Parathyroid adenoma (tissue), 2 donors: ENCODE measurements around the gene CTDP1.

Experiments used
- H2AFZ ChIP-seq: fragments of 300-600 bp; sonication (generic); one replicate; pipeline ENCODE4 v1.7.0; 2017; ENCODE audit warnings: antibody characterized with exemption, mild to moderate bottlenecking
- H3K27ac ChIP-seq: fragments of 300-600 bp; sonication (generic); one replicate; pipeline ENCODE4 v1.7.0; 2017
- H3K27me3 ChIP-seq: fragments of 300-600 bp; sonication (generic); one replicate; pipeline ENCODE4 v1.7.0; 2017; ENCODE audit warnings: low read length; ENCODE audit not compliant: control insufficient read depth, insufficient read depth
- H3K36me3 ChIP-seq: fragments of 300-600 bp; sonication (generic); one replicate; pipeline ENCODE4 v1.7.0; 2017; ENCODE audit warnings: low read length; ENCODE audit not compliant: control insufficient read depth, insufficient read depth
- H3K4me1 ChIP-seq: fragments of 300-600 bp; sonication (generic); one replicate; pipeline ENCODE4 v1.7.0; 2017; ENCODE audit warnings: control low read depth
- H3K4me2 ChIP-seq: fragments of 300-600 bp; sonication (generic); one replicate; pipeline ENCODE4 v1.7.0; 2017; ENCODE audit warnings: low read length
- H3K4me3 ChIP-seq: fragments of 300-600 bp; sonication (generic); one replicate; pipeline ENCODE4 v1.7.0; 2017; ENCODE audit warnings: low read depth, low read length
- H3K79me2 ChIP-seq: fragments of 300-600 bp; sonication (generic); one replicate; pipeline ENCODE4 v1.7.0; 2017; ENCODE audit warnings: control low read depth
- H3K9ac ChIP-seq: fragments of 300-600 bp; sonication (generic); one replicate; pipeline ENCODE4 v1.7.0; 2017; ENCODE audit warnings: mild to moderate bottlenecking
- H3K9me3 ChIP-seq: fragments of 300-600 bp; sonication (generic); one replicate; pipeline ENCODE4 v1.7.0; 2017; ENCODE audit warnings: low read length; ENCODE audit not compliant: control insufficient read depth
- TF ChIP-seq, protein P1 (sequence below): fragments of 300-600 bp; sonication (generic); IDR thresholded peaks from one replicate; pipeline ENCODE4 v1.7.0; 2017; ENCODE audit warnings: antibody characterized with exemption, mild to moderate bottlenecking
- donor health status: primary hyperparathyroidism.

CTDP1 gene

DNA sequence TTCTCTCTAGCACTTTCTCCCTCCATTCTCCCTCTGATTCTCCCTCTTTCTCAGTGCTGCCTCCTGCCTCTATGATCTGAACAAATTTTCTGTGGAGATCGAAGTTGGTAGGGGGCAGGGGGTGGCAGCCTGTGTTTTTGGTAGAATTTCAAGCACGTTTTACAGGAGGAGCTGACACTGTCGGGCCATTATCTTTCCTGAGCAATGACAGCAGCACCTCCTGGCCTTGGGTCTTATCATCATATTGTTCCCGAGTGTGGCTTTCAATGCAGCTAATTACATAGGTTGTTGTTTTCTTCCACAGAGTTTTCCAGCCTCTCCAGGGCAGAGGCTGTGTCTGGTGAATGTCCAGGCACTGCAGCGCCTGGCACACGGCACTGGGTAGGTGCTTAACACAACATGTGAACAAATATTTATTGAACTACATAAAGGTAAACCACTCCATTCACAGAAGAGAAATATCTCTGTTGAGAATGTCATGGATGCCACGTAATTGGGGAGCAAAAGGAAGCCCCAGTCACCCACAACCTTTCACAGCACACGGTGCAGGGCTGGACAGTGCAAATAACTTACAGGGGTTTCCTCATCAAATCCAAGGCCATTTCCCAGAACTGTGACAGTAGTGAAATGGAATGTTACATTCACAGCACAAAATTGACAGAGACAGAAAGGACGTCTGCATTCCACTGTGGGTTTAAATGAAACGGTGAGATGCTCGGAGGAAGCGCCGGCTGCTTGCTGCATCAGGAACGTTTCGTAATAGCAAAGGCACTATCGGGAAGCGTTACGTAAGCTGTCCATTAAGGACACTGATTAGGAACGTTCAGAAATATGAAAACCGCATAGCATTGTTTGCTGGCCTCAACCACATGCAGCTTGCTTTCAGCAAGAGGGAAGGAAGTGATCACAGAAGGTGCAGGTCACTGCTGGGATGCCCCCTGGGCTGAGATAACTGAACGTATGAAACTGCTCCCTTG, 111.7 kb downstream of the CTDP1 start:
- Histone ChIP-seq H3K4me3 (no peak overlapping the region), H3K79me2 (no peaks in the 10 kb centered on the region), H2AFZ (no peak overlapping the region), H3K4me2 (no peak overlapping the region), H3K9ac (no peak overlapping the region), H3K4me1 (no peaks in the 10 kb centered on the region), H3K27ac (no peak overlapping the region), H3K27me3 (no peaks in the 10 kb centered on the region), H3K36me3 (no peaks in the 10 kb centered on the region), H3K9me3 (no peaks in the 10 kb centered on the region)
- TF ChIP-seq, protein P1, sequence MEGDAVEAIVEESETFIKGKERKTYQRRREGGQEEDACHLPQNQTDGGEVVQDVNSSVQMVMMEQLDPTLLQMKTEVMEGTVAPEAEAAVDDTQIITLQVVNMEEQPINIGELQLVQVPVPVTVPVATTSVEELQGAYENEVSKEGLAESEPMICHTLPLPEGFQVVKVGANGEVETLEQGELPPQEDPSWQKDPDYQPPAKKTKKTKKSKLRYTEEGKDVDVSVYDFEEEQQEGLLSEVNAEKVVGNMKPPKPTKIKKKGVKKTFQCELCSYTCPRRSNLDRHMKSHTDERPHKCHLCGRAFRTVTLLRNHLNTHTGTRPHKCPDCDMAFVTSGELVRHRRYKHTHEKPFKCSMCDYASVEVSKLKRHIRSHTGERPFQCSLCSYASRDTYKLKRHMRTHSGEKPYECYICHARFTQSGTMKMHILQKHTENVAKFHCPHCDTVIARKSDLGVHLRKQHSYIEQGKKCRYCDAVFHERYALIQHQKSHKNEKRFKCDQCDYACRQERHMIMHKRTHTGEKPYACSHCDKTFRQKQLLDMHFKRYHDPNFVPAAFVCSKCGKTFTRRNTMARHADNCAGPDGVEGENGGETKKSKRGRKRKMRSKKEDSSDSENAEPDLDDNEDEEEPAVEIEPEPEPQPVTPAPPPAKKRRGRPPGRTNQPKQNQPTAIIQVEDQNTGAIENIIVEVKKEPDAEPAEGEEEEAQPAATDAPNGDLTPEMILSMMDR, result no peak

DNA sequence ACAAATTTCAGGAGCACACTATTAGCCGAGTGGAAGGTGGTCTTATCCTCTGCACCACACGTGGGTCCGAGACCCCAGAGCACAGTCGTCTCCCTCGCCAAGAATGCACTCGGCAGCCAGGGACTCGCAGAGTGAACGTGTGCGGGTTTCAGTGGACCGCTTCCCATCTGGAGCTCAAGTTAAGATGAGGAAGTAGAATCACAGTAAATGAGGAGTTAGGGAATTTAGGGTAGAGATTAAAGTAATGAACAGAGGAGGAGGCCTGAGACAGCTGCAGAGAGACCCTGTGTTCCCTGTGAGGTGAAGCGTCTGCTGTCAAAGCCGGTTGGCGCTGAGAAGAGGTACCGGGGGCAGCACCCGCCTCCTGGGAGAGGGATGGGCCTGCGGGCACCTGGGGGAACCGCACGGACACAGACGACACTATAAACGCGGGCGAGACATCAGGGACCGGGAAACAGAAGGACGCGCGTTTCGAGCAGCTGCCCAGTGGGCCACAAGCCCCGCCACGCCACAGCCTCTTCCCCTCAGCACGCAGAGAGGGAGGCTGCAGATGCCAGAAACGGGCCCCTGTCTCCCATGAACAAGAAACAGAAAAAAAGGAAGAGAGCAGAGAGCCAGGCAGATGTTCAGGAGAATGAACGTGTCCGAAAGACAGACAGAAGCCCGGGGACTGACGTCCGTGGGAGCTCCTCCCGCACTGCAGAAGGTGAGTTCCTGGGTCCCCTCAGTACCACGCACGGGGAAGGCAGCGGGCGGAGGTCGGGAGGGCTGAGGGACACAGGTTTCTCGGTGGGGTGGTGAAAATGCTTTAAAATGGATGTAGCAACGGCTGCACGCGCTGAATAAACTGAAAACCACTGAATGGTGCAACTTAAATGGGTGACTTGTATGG, 112.7 kb downstream of the CTDP1 start:
- H3K4me1 ChIP-seq, result no peaks in the 10 kb centered on the region
- no peaks in the 10 kb centered on the region for H3K9me3 ChIP-seq
- H3K27ac ChIP-seq, result no peak overlapping the region
- no peaks in the 10 kb centered on the region for H3K79me2 ChIP-seq
- TF ChIP-seq, protein P1, result no peak
- no peak overlapping the region for H3K4me3 ChIP-seq
- no peak overlapping the region for H3K9ac ChIP-seq
- no peak overlapping the region for H3K4me2 ChIP-seq
- H3K27me3 ChIP-seq, result no peaks in the 10 kb centered on the region
- no peak overlapping the region for H2AFZ ChIP-seq
- H3K36me3 ChIP-seq, result no peaks in the 10 kb centered on the region

GRCh38 chr18:79792988-79793355, 113.4 kb downstream of the CTDP1 start:
- H3K4me1 ChIP-seq, result no peaks in the 10 kb centered on the region
- H3K4me2 ChIP-seq, result no peak overlapping the region
- no peak overlapping the region for H2AFZ ChIP-seq
- H3K36me3 ChIP-seq, result no peaks in the 10 kb centered on the region
- no peaks in the 10 kb centered on the region for H3K79me2 ChIP-seq
- H3K9ac ChIP-seq, result no peak overlapping the region
- no peaks in the 10 kb centered on the region for H3K27me3 ChIP-seq
- H3K4me3 ChIP-seq, result no peak overlapping the region
- TF ChIP-seq, protein P1, result no peak
- no peak overlapping the region for H3K27ac ChIP-seq
- H3K9me3 ChIP-seq, result no peaks in the 10 kb centered on the region

DNA sequence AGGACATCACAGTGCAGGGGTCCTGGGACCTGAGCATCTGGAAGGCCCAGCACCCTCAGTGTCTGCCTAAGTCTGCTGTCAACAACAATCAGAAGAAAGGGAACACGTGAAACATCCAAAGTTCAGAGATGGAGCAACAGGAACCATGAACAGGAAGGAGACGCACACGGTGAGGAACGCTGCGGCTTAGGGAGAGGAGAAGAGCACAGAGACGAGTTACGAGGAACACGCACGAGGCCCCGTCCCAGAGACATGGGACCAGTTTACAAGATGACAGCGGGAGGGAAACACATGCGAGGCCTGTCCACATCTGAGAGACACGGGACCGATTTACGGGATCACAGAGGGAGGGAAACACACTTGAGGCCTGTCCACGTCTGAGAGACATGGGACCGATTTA, 115.2 kb downstream of the CTDP1 start:
- H3K4me2 ChIP-seq, result no peak overlapping the region
- no peak overlapping the region for H3K9ac ChIP-seq
- H3K36me3 ChIP-seq, result no peaks in the 10 kb centered on the region
- H3K4me3 ChIP-seq, result no peak overlapping the region
- no peaks in the 10 kb centered on the region for H3K4me1 ChIP-seq
- no peaks in the 10 kb centered on the region for H3K9me3 ChIP-seq
- TF ChIP-seq, protein P1, result no peak
- H3K79me2 ChIP-seq, result no peaks in the 10 kb centered on the region
- H3K27ac ChIP-seq, result no peak overlapping the region
- H2AFZ ChIP-seq, result no peak overlapping the region
- H3K27me3 ChIP-seq, result peaks cover 5% of the 10 kb centered on the region
